Activated effector memory CD4-positive, alpha-beta T cell treated with anti-CD3 and anti-CD28 coated beads, Interleukin-2, amount 50 U/mL, for 16 hours (primary cell): ENCODE results near the gene ZNRF1.
"Not testable (repeated sequence)": the region's sequence is repeated elsewhere in the genome, so short reads cannot be mapped to it uniquely, and the experiment has no call there.

Source experiments
- DNase-seq: peaks from one replicate; pipeline ENCODE4 v3.0.0-alpha.2; 2020

ZNRF1 gene

GRCh38 chr16:74998481-74999218 lies at the start of gene ZNRF1:
TSS of gene ZNRF1 (plus strand) at chr16:74999024. CDS start at chr16:74999672, 648 bp downstream.
- DNase-seq: peak; percentile 93

- DNase-seq: no peak
These were observed 49.5 kb upstream of the ZNRF1 start for GRCh38 chr16:74949309-74949708.

- DNase-seq: no peak
These were observed 48.3 kb upstream of the ZNRF1 start for GRCh38 chr16:74950511-74950910.

GRCh38 chr16:74951206-74951605 lies 47.6 kb upstream of the ZNRF1 start:
- no peak for DNase-seq

GRCh38 chr16:74951681-74952080 lies 47.1 kb upstream of the ZNRF1 start:
- no peak for DNase-seq

GRCh38 chr16:74954763-74955162 lies 44.1 kb upstream of the ZNRF1 start:
- no peak for DNase-seq

- no peak for DNase-seq
These were observed 25.5 kb upstream of the ZNRF1 start for GRCh38 chr16:74973304-74973703.

- no peak for DNase-seq
These were observed 23.2 kb upstream of the ZNRF1 start for GRCh38 chr16:74975591-74975990.

- no peak for DNase-seq
These were observed 16.6 kb upstream of the ZNRF1 start for GRCh38 chr16:74982256-74982655.

- no peak for DNase-seq
These were observed 14.7 kb upstream of the ZNRF1 start for GRCh38 chr16:74984194-74984528.

GRCh38 chr16:74984529-74985296 lies 14.1 kb upstream of the ZNRF1 start, which contains the start of gene WDR59:
TSS of gene WDR59 (minus strand) at chr16:74985123. CDS start at chr16:74985017, 106 bp downstream.
- peak; percentile 99 for DNase-seq

- DNase-seq: no peak
These were observed 11.7 kb upstream of the ZNRF1 start for GRCh38 chr16:74987027-74987681.

- not testable (repeated sequence) for DNase-seq
These were observed 9.0 kb upstream of the ZNRF1 start for GRCh38 chr16:74989864-74990263.

- DNase-seq: no peak
These were observed 8.0 kb upstream of the ZNRF1 start for GRCh38 chr16:74990832-74991231.

GRCh38 chr16:74991268-74991592 lies 7.6 kb upstream of the ZNRF1 start:
- no peak for DNase-seq

- DNase-seq: no peak
These were observed 7.0 kb upstream of the ZNRF1 start for GRCh38 chr16:74991593-74992403.

GRCh38 chr16:74995986-74996385 lies 2.8 kb upstream of the ZNRF1 start:
- no peak for DNase-seq

- DNase-seq: no peak
These were observed 1.8 kb upstream of the ZNRF1 start for GRCh38 chr16:74997042-74997491.

GRCh38 chr16:74999219-74999608 lies 390 bp downstream of the ZNRF1 start:
- DNase-seq: peak; percentile 80

GRCh38 chr16:74999609-75000480 lies 1.0 kb downstream of the ZNRF1 start:
- DNase-seq: peak; percentile 87

- no peak for DNase-seq
These were observed 1.8 kb downstream of the ZNRF1 start for GRCh38 chr16:75000481-75001081.
